Measurements from ENCODE around the gene ST6GALNAC6. TPM values are rescaled to one million over a fixed set of nuclear protein-coding genes. Genes with fewer than 3 reads are reported as not detected.

The ST6GALNAC6 gene
- total RNA-seq = 49.4 and 73.4 TPM in 2 replicates
- polyA plus RNA-seq = 53.0 and 85.2 TPM in 2 replicates

- DNase-seq (ENCODE audit: low read depth in 1 of 2, low spot score in 1 of 2) = peak; percentile 87 to 92
- Histone ChIP-seq H3K4me1 (ENCODE audit: low read depth) (peaks cover 26% of the 10 kb centered on the region), H3K27me3 (no peaks in the 10 kb centered on the region), H3K9me3 (ENCODE audit: low read depth) (no peaks in the 10 kb centered on the region), H3K27ac (peak within 1 kb of the TSS; percentile 97), H3K36me3 (peaks cover 9% of the 10 kb centered on the region), H3K4me3 (peak within 1 kb of the TSS; percentile 80)
- TF ChIP-seq, protein P1, sequence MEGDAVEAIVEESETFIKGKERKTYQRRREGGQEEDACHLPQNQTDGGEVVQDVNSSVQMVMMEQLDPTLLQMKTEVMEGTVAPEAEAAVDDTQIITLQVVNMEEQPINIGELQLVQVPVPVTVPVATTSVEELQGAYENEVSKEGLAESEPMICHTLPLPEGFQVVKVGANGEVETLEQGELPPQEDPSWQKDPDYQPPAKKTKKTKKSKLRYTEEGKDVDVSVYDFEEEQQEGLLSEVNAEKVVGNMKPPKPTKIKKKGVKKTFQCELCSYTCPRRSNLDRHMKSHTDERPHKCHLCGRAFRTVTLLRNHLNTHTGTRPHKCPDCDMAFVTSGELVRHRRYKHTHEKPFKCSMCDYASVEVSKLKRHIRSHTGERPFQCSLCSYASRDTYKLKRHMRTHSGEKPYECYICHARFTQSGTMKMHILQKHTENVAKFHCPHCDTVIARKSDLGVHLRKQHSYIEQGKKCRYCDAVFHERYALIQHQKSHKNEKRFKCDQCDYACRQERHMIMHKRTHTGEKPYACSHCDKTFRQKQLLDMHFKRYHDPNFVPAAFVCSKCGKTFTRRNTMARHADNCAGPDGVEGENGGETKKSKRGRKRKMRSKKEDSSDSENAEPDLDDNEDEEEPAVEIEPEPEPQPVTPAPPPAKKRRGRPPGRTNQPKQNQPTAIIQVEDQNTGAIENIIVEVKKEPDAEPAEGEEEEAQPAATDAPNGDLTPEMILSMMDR (IDR thresholded peaks at IDR 0.05; ENCODE audit: low read depth, low read length) = no peak
These were observed at the start of gene ST6GALNAC6 for GRCh38 chr9:127899128-127899943. Gene ST6GALNAC6, minus strand, starts transcription at chr9:127899603. Its CDS starts 1,622 bp downstream, at chr9:127897981.

- TF ChIP-seq, protein P1 (IDR thresholded peaks at IDR 0.05; ENCODE audit: low read depth, low read length) = no peak
- DNase-seq (ENCODE audit: low read depth in 1 of 2, low spot score in 1 of 2) = no peak
- no peak overlapping the region for H3K27ac ChIP-seq
- no peaks in the 10 kb centered on the region for H3K9me3 ChIP-seq (ENCODE audit: low read depth)
- H3K4me3 ChIP-seq = no peak overlapping the region
- H3K36me3 ChIP-seq = peaks cover 9% of the 10 kb centered on the region
- H3K4me1 ChIP-seq (ENCODE audit: low read depth) = no peaks in the 10 kb centered on the region
- H3K27me3 ChIP-seq = no peaks in the 10 kb centered on the region
These were observed 48.7 kb upstream of the ST6GALNAC6 start for GRCh38 chr9:127947841-127948710.

DNA sequence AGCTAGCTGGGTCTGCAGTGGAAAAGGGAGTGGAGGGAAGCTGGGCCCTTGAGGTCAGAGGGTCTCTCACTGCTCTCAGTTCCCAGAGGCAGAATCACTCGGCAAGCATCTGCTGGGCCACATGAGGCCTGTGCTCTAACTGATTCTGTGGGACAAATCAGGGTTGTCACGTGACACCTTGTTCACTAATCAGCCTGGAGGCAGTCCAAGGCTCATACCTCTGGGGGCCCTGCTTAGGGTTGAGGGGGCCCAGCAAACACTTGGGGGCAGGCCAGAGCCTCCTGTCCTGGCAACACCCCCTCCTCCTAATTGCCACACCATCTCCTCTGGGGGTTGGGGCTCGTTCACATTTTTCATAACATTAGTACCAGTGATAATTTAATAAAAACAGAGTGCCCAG lies 47.3 kb upstream of the ST6GALNAC6 start:
- TF ChIP-seq, protein P1 (IDR thresholded peaks at IDR 0.05; ENCODE audit: low read depth, low read length) = no peak
- Histone ChIP-seq H3K4me1 (ENCODE audit: low read depth) (no peaks in the 10 kb centered on the region), H3K4me3 (no peak overlapping the region), H3K9me3 (ENCODE audit: low read depth) (no peaks in the 10 kb centered on the region), H3K27ac (peak overlapping the region; percentile 39), H3K27me3 (no peaks in the 10 kb centered on the region), H3K36me3 (peaks cover 13% of the 10 kb centered on the region)
- no peak for DNase-seq (ENCODE audit: low read depth in 1 of 2, low spot score in 1 of 2)

DNA sequence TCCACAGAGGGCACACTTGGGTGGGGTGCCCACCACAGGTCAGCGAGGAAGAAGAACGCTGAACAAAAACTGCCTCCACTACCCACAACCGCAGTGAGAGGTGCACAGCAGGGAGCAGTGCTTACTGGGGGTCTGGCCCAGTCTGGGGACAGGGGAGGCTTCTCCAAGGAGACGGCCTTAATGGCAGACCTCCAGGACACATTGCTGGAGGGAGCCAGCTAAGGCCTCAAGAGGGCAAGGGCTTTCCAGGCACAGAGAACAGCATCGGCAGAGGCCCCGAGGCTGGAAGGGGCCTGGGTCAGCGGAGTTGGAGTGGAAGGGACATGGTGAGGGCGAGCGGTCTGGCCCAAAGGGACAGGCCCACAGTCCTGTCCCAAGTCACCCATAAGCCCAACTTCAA lies 46.5 kb upstream of the ST6GALNAC6 start:
- H3K27me3 ChIP-seq = no peaks in the 10 kb centered on the region
- H3K36me3 ChIP-seq = peaks cover 13% of the 10 kb centered on the region
- no peaks in the 10 kb centered on the region for H3K9me3 ChIP-seq (ENCODE audit: low read depth)
- H3K4me1 ChIP-seq (ENCODE audit: low read depth) = no peaks in the 10 kb centered on the region
- DNase-seq (ENCODE audit: low read depth in 1 of 2, low spot score in 1 of 2) = no peak
- H3K27ac ChIP-seq = peak overlapping the region; percentile 39
- no peak overlapping the region for H3K4me3 ChIP-seq
- TF ChIP-seq, protein P1 (IDR thresholded peaks at IDR 0.05; ENCODE audit: low read depth, low read length) = no peak

DNA sequence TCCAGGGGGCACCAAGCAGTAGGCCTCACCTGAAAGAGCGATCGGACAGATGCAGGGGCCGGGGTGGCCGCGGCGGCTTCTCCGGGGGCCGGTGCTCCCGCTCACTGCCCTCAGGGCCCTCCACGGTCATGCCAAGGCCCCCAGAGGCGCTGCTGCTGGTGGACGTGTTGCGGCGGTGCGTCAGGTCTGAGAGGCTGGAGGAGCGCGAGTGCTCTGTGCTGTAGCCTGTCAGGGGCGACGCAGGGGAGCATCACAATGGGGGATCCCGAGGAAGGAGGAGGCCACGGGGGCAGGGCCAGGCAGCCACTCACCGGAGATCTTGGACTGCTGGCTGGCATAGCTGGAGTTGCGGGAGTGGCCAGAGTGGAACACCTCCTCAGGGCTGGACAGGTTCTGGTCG lies 45.9 kb upstream of the ST6GALNAC6 start:
- H3K27me3 ChIP-seq = no peaks in the 10 kb centered on the region
- H3K4me1 ChIP-seq (ENCODE audit: low read depth) = no peaks in the 10 kb centered on the region
- no peak overlapping the region for H3K27ac ChIP-seq
- H3K36me3 ChIP-seq = peaks cover 13% of the 10 kb centered on the region
- TF ChIP-seq, protein P1 (IDR thresholded peaks at IDR 0.05; ENCODE audit: low read depth, low read length) = no peak
- H3K4me3 ChIP-seq = no peak overlapping the region
- H3K9me3 ChIP-seq (ENCODE audit: low read depth) = no peaks in the 10 kb centered on the region
- DNase-seq (ENCODE audit: low read depth in 1 of 2, low spot score in 1 of 2) = no peak
